GM18511 (cell line): ENCODE results near the gene HEPACAM.
A peak's percentile ranks its signal among the peaks of the same experiment; 100 is the strongest.

Experiments used
- ATAC-seq: cut with Tn5 transposase; IDR thresholded peaks from one replicate; pipeline ENCODE4 v1.9.1; 2021; ENCODE audit warnings: mild to moderate bottlenecking, moderate library complexity; ENCODE audit not compliant: unreplicated experiment

HEPACAM gene

DNA sequence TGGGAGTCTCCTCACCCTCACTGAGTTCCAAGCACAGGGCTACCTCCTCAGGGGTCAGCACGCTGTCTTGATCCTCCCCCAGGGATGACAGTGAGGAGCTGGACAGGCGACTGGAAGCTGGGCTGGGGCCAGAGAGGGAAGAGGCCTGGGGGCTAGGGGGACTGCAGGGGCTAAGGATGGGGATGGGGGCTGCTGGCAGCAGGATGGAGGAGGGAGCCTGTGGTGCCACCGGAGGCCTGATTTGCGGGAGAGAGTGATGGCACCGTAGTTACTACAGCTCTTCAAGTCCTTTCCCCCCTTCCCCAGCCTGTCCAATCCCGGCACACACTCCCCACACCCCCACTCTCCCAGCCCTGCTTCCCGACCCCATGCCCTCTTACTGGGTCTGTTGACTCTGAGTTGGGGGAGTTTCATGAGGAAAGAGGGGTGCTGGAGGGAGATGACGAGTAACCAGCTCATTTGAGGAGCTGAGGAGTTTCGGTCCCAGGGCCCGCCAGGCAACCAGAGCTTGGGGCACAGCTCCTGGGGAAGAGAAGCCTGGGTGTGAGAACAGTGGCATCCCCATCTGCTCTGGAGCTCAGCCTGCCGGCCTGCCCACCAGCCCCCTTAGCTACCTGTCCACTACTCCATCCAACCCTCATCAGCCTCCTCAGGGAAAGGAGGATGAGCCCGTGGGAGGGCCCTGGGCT, 48.7 kb downstream of the HEPACAM start:
- ATAC-seq: no peak

- ATAC-seq: no peak
Measured at GRCh38 chr11:124886476-124886875, 49.4 kb downstream of the HEPACAM start.

- no peak for ATAC-seq
Measured at GRCh38 chr11:124884869-124885479, 50.9 kb downstream of the HEPACAM start.

DNA sequence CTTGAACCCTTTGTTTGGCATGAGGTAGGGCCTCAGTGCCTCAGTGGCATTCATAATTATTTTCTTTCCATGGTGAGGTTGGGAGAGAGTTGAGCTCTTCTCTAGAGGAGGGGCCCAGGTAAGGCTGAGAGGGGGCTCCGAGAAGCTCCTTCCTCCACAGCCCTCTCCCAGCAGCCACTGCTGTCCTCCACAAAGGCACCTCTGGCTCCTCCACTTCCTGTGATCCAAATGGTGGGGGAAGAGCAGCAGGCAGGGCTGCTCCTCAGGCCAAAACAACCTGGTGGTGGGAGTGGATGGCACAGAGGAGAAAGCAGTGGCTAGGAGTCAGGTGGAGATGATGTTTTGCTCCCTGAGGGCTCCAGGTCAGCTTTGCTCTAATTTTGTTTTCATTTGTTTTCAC, 51.5 kb downstream of the HEPACAM start:
- no peak for ATAC-seq

DNA sequence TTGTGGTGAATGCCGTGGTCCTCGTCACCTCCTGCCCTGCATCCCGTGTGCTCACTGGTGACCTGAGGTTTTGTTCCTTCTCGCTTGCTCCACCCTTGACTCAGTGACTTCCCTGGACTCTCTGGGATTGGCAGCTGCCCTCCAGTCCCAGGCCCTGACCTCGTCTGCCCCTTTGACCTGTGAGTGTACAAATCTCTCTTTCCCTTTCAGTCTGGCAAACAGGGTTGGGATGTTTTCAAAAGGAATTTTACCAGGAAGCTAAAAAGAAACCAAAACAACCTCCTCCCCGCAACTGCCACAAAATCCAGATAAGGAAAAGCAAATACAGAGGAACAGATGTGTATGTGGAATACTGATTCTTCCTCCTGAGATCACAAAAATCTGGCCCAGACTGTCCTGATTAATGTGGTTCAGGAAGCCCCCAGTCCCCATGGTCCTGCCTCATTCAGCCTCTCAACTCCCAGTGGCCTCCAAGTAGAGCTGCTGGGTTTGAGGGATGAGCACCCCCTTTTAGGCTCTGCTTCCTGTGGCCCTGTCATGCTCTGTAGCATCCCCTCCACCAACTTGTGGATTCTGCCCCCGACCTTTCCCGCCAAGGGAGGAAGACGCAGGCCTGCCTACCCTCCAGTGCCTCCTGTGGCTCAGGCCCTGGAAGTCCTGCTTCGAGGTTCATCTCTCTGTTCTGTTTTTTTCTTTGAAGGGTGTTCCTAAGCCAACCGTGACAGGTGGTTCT, 53.3 kb downstream of the HEPACAM start:
- ATAC-seq: no peak

DNA sequence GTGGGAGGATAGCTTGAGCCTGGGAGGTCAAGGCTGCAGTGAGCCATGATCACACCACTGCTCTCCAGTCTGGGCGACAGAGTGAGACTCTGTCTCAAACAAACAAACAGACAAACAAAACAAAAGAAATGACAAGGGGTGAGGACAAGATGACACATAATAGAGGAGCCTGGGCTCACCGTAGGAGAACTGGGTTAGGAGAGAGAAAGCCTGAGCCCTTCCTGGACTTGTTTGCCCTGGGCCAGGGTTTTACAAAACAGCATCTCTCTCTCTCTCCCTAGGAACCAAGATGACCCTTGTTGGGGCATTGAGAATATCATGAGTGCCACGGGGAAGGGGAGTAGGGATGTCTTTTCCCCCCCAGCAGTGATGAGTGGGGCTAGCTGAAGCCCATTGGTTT, 54.9 kb downstream of the HEPACAM start:
- no peak for ATAC-seq

DNA sequence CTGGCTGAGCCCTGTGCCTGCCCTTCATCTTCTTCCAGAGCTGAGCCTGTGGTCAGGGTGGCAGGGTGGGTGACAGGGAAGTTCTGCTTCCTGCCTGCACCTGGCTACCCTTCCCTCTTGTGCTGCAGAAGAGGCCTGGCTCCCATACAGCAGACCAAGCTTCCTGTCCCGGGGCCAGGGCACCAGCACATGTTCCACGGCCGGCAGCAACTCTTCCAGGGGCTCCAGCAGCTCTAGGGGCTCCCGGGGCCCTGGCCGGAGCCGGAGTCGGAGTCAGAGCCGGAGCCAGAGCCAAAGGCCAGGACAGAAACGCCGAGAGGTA, 55.6 kb downstream of the HEPACAM start:
- no peak for ATAC-seq

GRCh38 chr11:124879493-124880289, 56.2 kb downstream of the HEPACAM start:
- ATAC-seq: no peak

DNA sequence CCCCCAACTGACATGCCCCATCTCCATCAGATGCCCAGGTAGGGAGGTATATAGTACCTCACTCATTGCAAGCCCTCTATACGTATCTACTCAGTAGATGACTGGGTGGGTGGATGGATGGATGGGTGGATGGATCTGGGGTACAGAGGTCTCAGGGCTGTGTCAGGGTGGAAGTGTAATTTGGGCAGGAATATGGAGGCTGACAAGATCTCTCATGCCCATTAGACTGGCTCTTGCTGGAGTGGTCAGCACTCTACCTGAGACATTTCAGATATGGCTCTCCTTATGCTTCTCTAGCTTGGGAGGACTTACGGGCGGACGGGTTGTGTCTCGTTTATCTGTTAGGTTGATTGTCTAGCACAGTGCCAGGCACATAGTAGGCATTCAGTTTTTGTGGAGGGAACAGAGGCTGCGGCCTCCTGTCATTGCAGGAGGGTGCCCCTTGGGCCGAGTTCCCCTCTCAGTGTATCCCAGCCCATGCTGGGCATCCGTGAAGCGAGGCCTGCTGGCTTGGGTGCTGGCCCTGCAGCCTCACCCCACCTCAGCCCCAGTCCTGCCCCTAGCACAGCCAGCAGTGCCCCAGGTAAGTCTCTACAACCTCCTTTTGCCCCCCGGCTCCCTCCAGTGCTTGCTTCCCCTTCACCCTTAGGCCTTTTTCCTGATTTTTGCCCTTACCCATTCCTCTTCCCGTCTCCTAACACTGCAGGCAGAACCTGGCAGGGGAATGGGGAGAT, 56.9 kb downstream of the HEPACAM start:
- ATAC-seq: no peak

DNA sequence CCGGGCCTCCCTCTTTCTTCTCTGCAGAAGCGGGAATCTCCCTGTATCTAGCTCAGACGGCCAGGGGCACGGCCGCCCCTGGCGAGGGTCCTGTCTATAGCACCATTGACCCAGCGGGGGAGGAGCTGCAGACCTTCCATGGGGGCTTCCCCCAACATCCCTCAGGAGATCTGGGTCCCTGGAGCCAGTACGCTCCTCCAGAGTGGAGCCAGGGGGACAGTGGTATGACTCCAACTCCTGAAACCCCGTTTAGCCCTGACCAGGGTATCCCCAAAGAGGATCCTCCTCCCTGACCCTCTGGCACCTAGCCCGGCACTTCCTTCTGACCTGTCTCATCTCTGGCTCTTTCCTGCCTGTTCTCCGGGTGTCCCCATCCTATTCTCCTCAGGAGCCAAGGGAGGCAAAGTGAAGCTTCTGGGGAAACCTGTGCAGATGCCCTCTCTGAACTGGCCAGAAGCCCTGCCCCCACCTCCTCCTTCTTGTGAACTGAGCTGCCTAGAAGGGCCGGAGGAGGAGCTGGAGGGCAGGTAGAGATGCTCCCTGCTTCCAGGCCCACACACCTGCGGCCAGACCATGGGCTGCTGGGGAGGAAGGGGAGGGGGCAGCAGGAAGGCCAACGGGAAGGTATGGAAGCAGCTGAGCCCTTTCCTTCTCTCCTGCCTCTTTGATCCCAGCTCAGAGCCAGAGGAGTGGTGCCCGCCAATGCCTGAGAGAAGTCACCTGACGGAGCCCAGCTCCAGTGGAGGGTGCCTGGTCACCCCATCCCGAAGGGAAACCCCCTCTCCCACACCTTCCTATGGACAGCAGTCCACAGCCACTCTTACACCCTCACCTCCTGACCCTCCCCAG, 57.7 kb downstream of the HEPACAM start:
- ATAC-seq: no peak

DNA sequence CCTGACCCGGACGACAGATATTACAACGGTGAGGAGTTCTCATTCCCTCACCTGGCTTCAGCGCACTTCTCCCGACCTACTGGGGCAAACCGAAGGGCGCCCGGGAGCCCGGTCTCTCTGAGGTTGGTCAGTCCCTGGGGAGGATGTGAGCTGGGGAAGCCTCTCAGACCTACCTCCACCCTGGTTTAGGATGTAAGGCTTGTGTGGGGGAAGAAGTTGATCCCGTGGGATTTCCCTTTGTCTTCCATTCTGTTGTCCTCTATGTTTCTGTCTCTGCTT, 58.3 kb downstream of the HEPACAM start:
- ATAC-seq: no peak

GRCh38 chr11:124876818-124877630, 58.8 kb downstream of the HEPACAM start:
- ATAC-seq: no peak

GRCh38 chr11:124875943-124876817, 59.7 kb downstream of the HEPACAM start:
- ATAC-seq: peak; percentile 92

GRCh38 chr11:124875401-124875800, 60.4 kb downstream of the HEPACAM start:
- ATAC-seq: no peak

GRCh38 chr11:124874571-124875255, 61.1 kb downstream of the HEPACAM start:
- no peak for ATAC-seq

GRCh38 chr11:124873951-124874350, 61.9 kb downstream of the HEPACAM start:
- ATAC-seq: no peak

DNA sequence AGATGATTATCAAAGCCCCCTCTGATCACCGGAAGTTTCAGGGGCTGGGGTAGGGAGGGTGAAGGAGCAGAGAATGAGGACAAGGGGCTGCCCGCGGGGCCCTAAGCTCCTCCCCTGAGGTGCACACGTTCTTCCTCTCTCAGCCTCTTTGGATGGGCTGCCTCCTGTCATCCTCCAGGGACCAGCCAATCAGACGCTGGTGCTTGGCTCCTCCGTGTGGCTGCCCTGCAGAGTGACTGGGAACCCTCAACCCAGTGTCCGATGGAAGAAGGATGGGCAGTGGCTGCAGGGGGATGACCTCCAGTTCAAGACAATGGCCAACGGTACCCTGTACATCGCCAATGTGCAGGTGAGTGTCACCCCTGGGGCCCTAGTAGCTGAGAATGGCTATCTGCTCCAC, 63.1 kb downstream of the HEPACAM start:
- no peak for ATAC-seq

GRCh38 chr11:124872280-124872679, 63.6 kb downstream of the HEPACAM start:
- ATAC-seq: no peak
